ENCODE results near the gene SLC9A3. TPM values are rescaled to one million over a fixed set of nuclear protein-coding genes. Genes with fewer than 3 reads are reported as not detected.
"Not testable (repeated sequence)": the region's sequence is repeated elsewhere in the genome, so short reads cannot be mapped to it uniquely, and the experiment has no call there.

The SLC9A3 gene
- polyA plus RNA-seq, 1 experiment: 0.76 TPM

DNA sequence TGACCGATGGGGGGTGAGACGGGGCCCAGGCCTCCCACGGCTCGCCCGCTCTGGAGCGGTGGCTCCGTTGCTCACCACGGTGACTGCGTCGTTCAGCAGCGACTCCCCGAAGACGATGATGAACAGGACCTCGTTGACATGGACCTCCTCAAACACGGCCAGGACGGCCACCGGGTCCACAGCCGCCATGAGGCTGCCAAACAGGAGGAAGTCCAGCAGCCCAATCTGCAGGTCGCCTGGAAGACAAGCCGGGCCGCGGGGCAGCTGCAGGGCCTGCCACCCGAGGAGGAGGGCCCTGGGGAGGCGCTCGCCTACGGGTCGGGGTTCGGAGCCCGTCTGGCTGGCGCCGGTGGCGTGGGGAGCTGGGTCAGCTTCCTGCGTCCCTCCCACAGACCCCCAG, 36.0 kb downstream of the SLC9A3 start:
- Histone ChIP-seq H3K9me3 (ENCODE audit: control insufficient read depth, insufficient read depth, low read length) (peaks cover 21% of the 10 kb centered on the region; the same call in 1 of the 2 replicates), H3K27me3 (ENCODE audit: control insufficient read depth, insufficient read depth, low read length) (peaks cover 12% of the 10 kb centered on the region), H3K27ac (ENCODE audit: low read depth, low read length) (no peak overlapping the region), H3K4me3 (ENCODE audit: low read depth, low read length) (no peak overlapping the region)
- TF ChIP-seq, protein P1, sequence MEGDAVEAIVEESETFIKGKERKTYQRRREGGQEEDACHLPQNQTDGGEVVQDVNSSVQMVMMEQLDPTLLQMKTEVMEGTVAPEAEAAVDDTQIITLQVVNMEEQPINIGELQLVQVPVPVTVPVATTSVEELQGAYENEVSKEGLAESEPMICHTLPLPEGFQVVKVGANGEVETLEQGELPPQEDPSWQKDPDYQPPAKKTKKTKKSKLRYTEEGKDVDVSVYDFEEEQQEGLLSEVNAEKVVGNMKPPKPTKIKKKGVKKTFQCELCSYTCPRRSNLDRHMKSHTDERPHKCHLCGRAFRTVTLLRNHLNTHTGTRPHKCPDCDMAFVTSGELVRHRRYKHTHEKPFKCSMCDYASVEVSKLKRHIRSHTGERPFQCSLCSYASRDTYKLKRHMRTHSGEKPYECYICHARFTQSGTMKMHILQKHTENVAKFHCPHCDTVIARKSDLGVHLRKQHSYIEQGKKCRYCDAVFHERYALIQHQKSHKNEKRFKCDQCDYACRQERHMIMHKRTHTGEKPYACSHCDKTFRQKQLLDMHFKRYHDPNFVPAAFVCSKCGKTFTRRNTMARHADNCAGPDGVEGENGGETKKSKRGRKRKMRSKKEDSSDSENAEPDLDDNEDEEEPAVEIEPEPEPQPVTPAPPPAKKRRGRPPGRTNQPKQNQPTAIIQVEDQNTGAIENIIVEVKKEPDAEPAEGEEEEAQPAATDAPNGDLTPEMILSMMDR (IDR thresholded peaks at IDR 0.05; ENCODE audit: low read depth, low read length): no peak
- ChIA-PET CTCF (no interaction called here), POLR2A (no interaction called here)
- DNase-seq (ENCODE audit: low read depth, low spot score): no peak

DNA sequence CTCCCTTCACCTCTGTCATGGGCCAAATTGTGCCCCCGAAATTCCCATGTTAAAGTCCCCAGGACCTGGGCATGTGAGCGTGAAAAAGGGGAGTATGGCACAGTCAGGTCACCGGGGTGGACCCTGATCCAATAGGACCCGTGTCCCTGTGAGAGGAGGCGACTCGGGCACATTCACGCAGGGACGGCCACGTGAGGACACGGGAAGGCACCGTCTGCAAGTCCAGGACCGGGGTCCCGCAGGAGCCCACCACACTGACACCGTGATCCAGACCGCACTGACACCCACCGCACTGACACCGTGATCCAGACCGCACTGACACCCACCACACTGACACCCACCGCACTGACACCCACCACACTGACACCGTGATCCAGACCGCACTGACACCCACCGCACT, 37.7 kb downstream of the SLC9A3 start:
- H3K4me3 ChIP-seq (ENCODE audit: low read depth, low read length); POLR2A ChIA-PET; CTCF ChIA-PET; H3K27me3 ChIP-seq (ENCODE audit: control insufficient read depth, insufficient read depth, low read length); DNase-seq (ENCODE audit: low read depth, low spot score); H3K27ac ChIP-seq (ENCODE audit: low read depth, low read length): not testable (repeated sequence)
- peaks cover 21% of the 10 kb centered on the region; the same call in 1 of the 2 replicates for H3K9me3 ChIP-seq (ENCODE audit: control insufficient read depth, insufficient read depth, low read length)

- no peak overlapping the region for H3K27ac ChIP-seq (ENCODE audit: low read depth, low read length)
- CTCF ChIA-PET: no interaction called here
- H3K9me3 ChIP-seq (ENCODE audit: control insufficient read depth, insufficient read depth, low read length): peaks cover 19% of the 10 kb centered on the region; the same call in 1 of the 2 replicates
- no peak for DNase-seq (ENCODE audit: low read depth, low spot score)
- no peak overlapping the region for H3K4me3 ChIP-seq (ENCODE audit: low read depth, low read length)
- H3K27me3 ChIP-seq (ENCODE audit: control insufficient read depth, insufficient read depth, low read length): peaks cover 6% of the 10 kb centered on the region
- TF ChIP-seq, protein P1 (IDR thresholded peaks at IDR 0.05; ENCODE audit: low read depth, low read length): no peak
- POLR2A ChIA-PET: no interaction called here
These were observed 38.2 kb downstream of the SLC9A3 start for GRCh38 chr5:485946-486491.

DNA sequence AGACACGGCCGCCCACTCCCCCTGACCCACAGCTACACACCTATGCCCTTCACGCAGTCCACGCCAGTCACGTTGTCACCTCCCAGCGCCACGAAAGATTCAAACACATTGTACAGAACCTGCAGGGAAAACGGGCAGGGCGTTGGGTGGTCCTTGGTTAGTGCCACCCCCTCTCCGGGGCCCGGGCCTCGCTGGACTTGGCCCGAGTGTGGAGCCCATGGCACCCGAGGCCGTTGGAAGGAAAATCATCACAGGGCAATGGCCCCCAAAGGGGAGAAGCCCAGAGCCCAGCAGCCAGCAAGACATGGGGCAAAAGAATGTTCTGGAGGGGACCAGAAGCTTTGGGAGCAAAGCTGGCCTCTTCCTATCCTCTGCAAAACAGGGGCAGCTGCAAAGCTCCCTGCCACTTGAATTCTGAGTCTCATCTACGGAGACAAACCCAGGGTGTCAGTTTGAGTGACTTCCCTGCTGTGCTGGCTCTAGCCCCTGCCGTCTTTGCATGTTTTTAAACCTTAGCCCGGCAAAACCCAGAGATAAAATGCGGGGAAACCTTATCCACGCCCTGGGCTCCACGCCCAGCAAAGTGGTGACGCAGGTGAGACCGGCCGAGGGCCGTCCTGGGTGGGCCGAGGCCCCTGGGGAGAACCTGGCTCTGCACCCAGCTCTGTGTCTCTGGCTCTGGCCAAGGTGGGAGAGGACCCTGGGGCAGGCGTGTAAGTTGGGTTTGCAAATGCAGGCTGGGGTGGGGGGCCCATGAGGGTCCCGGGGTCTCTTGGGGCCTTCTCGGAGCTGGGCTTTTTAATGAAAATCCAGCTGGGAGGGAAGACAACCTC, 38.9 kb downstream of the SLC9A3 start:
- H3K27me3 ChIP-seq (ENCODE audit: control insufficient read depth, insufficient read depth, low read length): peaks cover 6% of the 10 kb centered on the region
- TF ChIP-seq, protein P1 (IDR thresholded peaks at IDR 0.05; ENCODE audit: low read depth, low read length): no peak
- peaks cover 16% of the 10 kb centered on the region; the same call in 1 of the 2 replicates for H3K9me3 ChIP-seq (ENCODE audit: control insufficient read depth, insufficient read depth, low read length)
- no peak overlapping the region for H3K4me3 ChIP-seq (ENCODE audit: low read depth, low read length)
- no peak for DNase-seq (ENCODE audit: low read depth, low spot score)
- ChIA-PET POLR2A (no interaction called here), CTCF (no interaction called here)
- no peak overlapping the region for H3K27ac ChIP-seq (ENCODE audit: low read depth, low read length)

DNA sequence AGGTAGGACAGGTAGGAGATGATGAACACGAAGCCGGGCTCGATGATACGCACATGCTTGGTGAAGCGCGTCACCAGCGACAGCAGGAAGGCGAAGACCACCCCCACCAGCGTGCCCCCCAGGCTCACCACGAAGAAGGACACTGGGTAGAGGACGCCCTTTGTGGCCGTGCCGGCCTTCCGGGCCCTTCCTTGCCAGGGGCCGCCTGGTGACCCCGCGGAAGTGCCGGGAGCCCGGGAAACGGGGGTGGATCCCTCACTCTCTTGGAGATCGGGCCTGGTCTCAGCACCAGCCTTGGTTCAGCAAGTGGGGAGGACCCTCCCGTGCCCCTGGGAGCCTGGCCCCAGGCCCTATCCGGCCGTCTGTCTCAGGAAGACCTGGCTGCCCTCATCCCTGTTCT, 39.7 kb downstream of the SLC9A3 start:
- TF ChIP-seq, protein P1 (IDR thresholded peaks at IDR 0.05; ENCODE audit: low read depth, low read length): no peak
- POLR2A ChIA-PET: no interaction called here
- Histone ChIP-seq H3K27ac (ENCODE audit: low read depth, low read length) (no peak overlapping the region), H3K27me3 (ENCODE audit: control insufficient read depth, insufficient read depth, low read length) (peaks cover 2% of the 10 kb centered on the region), H3K9me3 (ENCODE audit: control insufficient read depth, insufficient read depth, low read length) (peaks cover 16% of the 10 kb centered on the region; the same call in 1 of the 2 replicates), H3K4me3 (ENCODE audit: low read depth, low read length) (no peak overlapping the region)
- CTCF ChIA-PET: no interaction called here
- DNase-seq (ENCODE audit: low read depth, low spot score): no peak

Data from AG04450 (cell line).